ENCODE measurements around the gene PREX1. TPM values are rescaled to one million over a fixed set of nuclear protein-coding genes. Genes with fewer than 3 reads are reported as not detected.

Gene PREX1
- total and polyA plus RNA-seq, 2 donors (not counting 3 experiments of a cell fraction or from before 2014, with no cell fraction given), result 51.3 to 72.9 TPM

DNA sequence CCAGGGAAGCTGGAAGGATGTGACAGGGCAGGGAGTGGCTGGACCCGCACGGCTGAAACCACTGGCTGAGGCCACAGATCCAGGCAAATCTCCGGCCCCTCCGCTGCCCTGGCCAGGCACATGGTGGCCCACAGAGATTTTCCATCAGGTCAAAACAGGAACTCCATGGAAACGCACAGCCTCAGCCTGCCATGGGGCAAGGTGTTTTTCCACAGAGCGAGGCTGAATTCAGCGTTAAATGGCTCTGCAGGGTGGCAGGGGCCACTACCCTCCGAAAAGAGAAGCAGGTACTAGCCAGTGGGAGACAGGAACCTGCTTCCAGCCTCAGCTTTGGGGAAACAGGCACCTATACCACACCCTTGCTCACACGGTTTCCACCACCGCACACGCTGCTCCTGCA is 53.1 kb downstream of the PREX1 start:
- Histone ChIP-seq H3K9me3 (replicated peaks; ENCODE audit: control insufficient read depth, insufficient read depth, low read length) (no peaks in the 10 kb centered on the region), H3K4me3 (replicated peaks in 1 of 3; ENCODE audit: insufficient read depth in 1 of 3, low read depth in 1 of 3, low read length in 3 of 3) (no peak overlapping the region), H3K4me2 (ENCODE audit: insufficient read depth, low read length) (no peak overlapping the region), H3K27ac (ENCODE audit: insufficient read depth, low read depth, low read length) (no peak overlapping the region), H3K9ac (replicated peaks; ENCODE audit: extremely low read depth, insufficient read depth, low read length) (no peak overlapping the region), H3K9me1 (replicated peaks; ENCODE audit: control insufficient read depth, extremely low read depth, insufficient read depth, low read length) (no peaks in the 10 kb centered on the region), H3K4me1 (ENCODE audit: control insufficient read depth, extremely low read depth, insufficient read depth, low read length) (peaks cover 8% of the 10 kb centered on the region), H4K20me1 (replicated peaks; ENCODE audit: control insufficient read depth, extremely low read depth, insufficient read depth, low read length) (peaks cover 9% of the 10 kb centered on the region), H3K79me2 (ENCODE audit: control insufficient read depth, insufficient read depth, low read length) (peaks cover 93% of the 10 kb centered on the region), H3K27me3 (ENCODE audit: control insufficient read depth in 2 of 2, insufficient read depth in 2 of 2, low read length in 2 of 2) (no peaks in the 10 kb centered on the region), H3K36me3 (ENCODE audit: control insufficient read depth in 2 of 2, extremely low read depth in 1 of 2, insufficient read depth in 2 of 2, low read length in 2 of 2) (no peaks in the 10 kb centered on the region), H2AFZ (ENCODE audit: low read depth, low read length) (no peak overlapping the region)
- CTCF ChIA-PET, result interaction anchor here (1.2 to 2.0 kb wide), 3 partner anchors 14 to 92 kb away, joined by 3 to 7 read pairs (median 4); no protein-coding TSS in a partner anchor
- intact Hi-C loops (cut with micrococcal nuclease) (no loop called here), dilution Hi-C loops (cut with MboI; ENCODE audit: extremely low pct_ligation_motif_present, low sequenced_read_pairs) (no loop called here)
- FAIRE-seq (no peak), DNase-seq (ENCODE audit: low read depth, low spot score) (no peak)
- POLR2A ChIA-PET, result no interaction called here
- BruUV-seq (replicated peaks), result no TSS peak
- TF ChIP-seq CTCF (IDR thresholded peaks at IDR 0.05; ENCODE audit: extremely low read depth in 1 of 2, insufficient read depth in 1 of 2, low read depth in 1 of 2, low read length in 2 of 2), result no peak
- TF ChIP-seq JUN (IDR thresholded peaks at IDR 0.05; ENCODE audit: borderline replicate concordance, insufficient read depth, insufficient read length, low read depth), result no peak
- no peak for TF ChIP-seq FOS (IDR thresholded peaks at IDR 0.05; ENCODE audit: borderline replicate concordance, insufficient read depth, low read length)
- no peak for TF ChIP-seq EZH2 (IDR thresholded peaks at IDR 0.05; ENCODE audit: borderline replicate concordance, low read depth, low read length, severe bottlenecking)
- TF ChIP-seq GATA2 (IDR thresholded peaks at IDR 0.05; ENCODE audit: insufficient read depth, insufficient read length, low read depth, low read length), result no peak
- TF ChIP-seq, protein P1, sequence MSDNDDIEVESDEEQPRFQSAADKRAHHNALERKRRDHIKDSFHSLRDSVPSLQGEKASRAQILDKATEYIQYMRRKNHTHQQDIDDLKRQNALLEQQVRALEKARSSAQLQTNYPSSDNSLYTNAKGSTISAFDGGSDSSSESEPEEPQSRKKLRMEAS (IDR thresholded peaks at IDR 0.05; ENCODE audit: insufficient read depth, insufficient read length), result no peak
- no peak for TF ChIP-seq POLR2AphosphoS5 (IDR thresholded peaks at IDR 0.05; ENCODE audit: insufficient read depth, low read depth, low read length)
- TF ChIP-seq POLR2A (IDR thresholded peaks at IDR 0.05; ENCODE audit: low read depth, low read length), result no peak
- TF ChIP-seq MYC (IDR thresholded peaks at IDR 0.05; ENCODE audit: low read depth, low read length), result no peak
